DND-41 (cell line): ENCODE measurements around the gene ATG13.
A peak's percentile ranks its signal among the peaks of the same experiment; 100 is the strongest.

Source experiments
- ATAC-seq: fragments of 200-7000 bp; cut with Tn5 transposase; 3 replicates; pipeline ENCODE4 v1.9.1; 2021; ENCODE audit warnings: low read depth; ENCODE audit not compliant: insufficient read depth
- DNase-seq: peaks from one replicate; pipeline ENCODE4 v3.0.0-alpha.2; 2020
- H2AFZ ChIP-seq: 2 replicates; pipeline ENCODE4 v1.6.0; 2012; ENCODE audit warnings: low read depth, low read length
- H3K27ac ChIP-seq: 2 replicates; pipeline ENCODE4 v1.5.1; 2012; ENCODE audit warnings: low read length, inconsistent platforms
- H3K27me3 ChIP-seq: fragments of 200-600 bp; sonication (generic); 2 replicates; pipeline ENCODE4 v1.6.0; 2012; ENCODE audit warnings: low read length, mild to moderate bottlenecking, inconsistent platforms; ENCODE audit not compliant: insufficient read depth, poor library complexity
- H3K36me3 ChIP-seq: 2 replicates; pipeline ENCODE4 v1.5.1; 2012; ENCODE audit warnings: low read length, inconsistent platforms; ENCODE audit not compliant: insufficient read depth
- H3K4me1 ChIP-seq: 2 replicates; pipeline ENCODE4 v1.5.1; 2012; ENCODE audit warnings: mild to moderate bottlenecking, low read length; ENCODE audit not compliant: insufficient read depth
- H3K4me2 ChIP-seq: 2 replicates; pipeline ENCODE4 v1.6.0; 2012; ENCODE audit warnings: mild to moderate bottlenecking, moderate library complexity, low read length, inconsistent platforms; ENCODE audit not compliant: insufficient read depth
- H3K4me3 ChIP-seq, 2 experiments: fragments of 200-600 bp in 1 of 2; shearing (Covaris generic) in 1 of 2; 2 replicates each; pipeline ENCODE4 v1.5.1; 2012 to 2016; ENCODE audit warnings: inconsistent platforms in 2 of 2, low read length in 2 of 2, mild to moderate bottlenecking in 2 of 2, low read depth in 1 of 2, moderate library complexity in 1 of 2
- H3K79me2 ChIP-seq: 2 replicates; pipeline ENCODE4 v1.6.0; 2012; ENCODE audit warnings: low read length, inconsistent platforms; ENCODE audit not compliant: insufficient read depth
- H3K9ac ChIP-seq: 2 replicates; pipeline ENCODE4 v1.6.0; 2012; ENCODE audit warnings: low read depth, mild to moderate bottlenecking, inconsistent platforms, low read length, moderate library complexity
- H3K9me3 ChIP-seq: 2 replicates; pipeline ENCODE4 v1.5.1; 2012; ENCODE audit warnings: low read length, moderate library complexity, mild to moderate bottlenecking, inconsistent platforms; ENCODE audit not compliant: insufficient read depth, severe bottlenecking
- H4K20me1 ChIP-seq: 2 replicates; pipeline ENCODE4 v1.6.0; 2012; ENCODE audit warnings: low read length; ENCODE audit not compliant: insufficient read depth
- CTCF ChIP-seq: IDR thresholded peaks from 2 replicates; pipeline ENCODE4 v1.5.1; 2012; ENCODE audit warnings: borderline replicate concordance, low read length, moderate library complexity, mild to moderate bottlenecking; ENCODE audit not compliant: poor library complexity, severe bottlenecking; ENCODE audit errors: extremely low read depth
- EZH2 ChIP-seq: IDR thresholded peaks from 3 replicates; pipeline ENCODE4 v1.6.1; 2012; ENCODE audit warnings: borderline replicate concordance, low read depth, mild to moderate bottlenecking, moderate library complexity, low read length, inconsistent platforms; ENCODE audit not compliant: severe bottlenecking

ATG13 gene

GRCh38 chr11:46611526-46612304 lies 5.6 kb upstream of the ATG13 start:
- H3K79me2 ChIP-seq = peaks cover 22% of the 10 kb centered on the region
- no peaks in the 10 kb centered on the region for H3K27me3 ChIP-seq
- TF ChIP-seq CTCF = no peak
- TF ChIP-seq EZH2 = no peak
- peaks cover 39% of the 10 kb centered on the region for H3K4me1 ChIP-seq
- H4K20me1 ChIP-seq = no peaks in the 10 kb centered on the region
- no peaks in the 10 kb centered on the region for H3K36me3 ChIP-seq
- no peak overlapping the region; the same call in 1 of the 2 replicates for H2AFZ ChIP-seq
- DNase-seq (no peak), ATAC-seq (no peak)
- H3K4me2 ChIP-seq = peak overlapping the region; percentile 8; the same call in 1 of the 2 replicates
- H3K4me3 ChIP-seq = no peak overlapping the region
- H3K9me3 ChIP-seq = no peaks in the 10 kb centered on the region
- 0 out of 2 replicates have a peak overlapping the region, but pooled peaks have one; percentile 1 for H3K27ac ChIP-seq
- no peak overlapping the region for H3K9ac ChIP-seq

GRCh38 chr11:46612326-46612725 lies 5.0 kb upstream of the ATG13 start:
- Histone ChIP-seq H3K36me3 (no peaks in the 10 kb centered on the region), H3K27me3 (no peaks in the 10 kb centered on the region), H3K4me3 (no peak overlapping the region), H4K20me1 (no peaks in the 10 kb centered on the region), H3K4me1 (peaks cover 39% of the 10 kb centered on the region), H3K9ac (no peak overlapping the region), H3K79me2 (peaks cover 23% of the 10 kb centered on the region), H3K4me2 (no peak overlapping the region), H2AFZ (no peak overlapping the region), H3K9me3 (no peaks in the 10 kb centered on the region), H3K27ac (no peak overlapping the region)
- no peak for DNase-seq
- ATAC-seq = no peak
- TF ChIP-seq EZH2 = no peak

GRCh38 chr11:46615756-46616155 lies 1.6 kb upstream of the ATG13 start:
- no peak for TF ChIP-seq CTCF
- TF ChIP-seq EZH2 = no peak
- H3K9me3 ChIP-seq = no peaks in the 10 kb centered on the region
- H3K4me3 ChIP-seq = peak overlapping the region in 1 of 2 experiments; percentile 94; a peak in 1 of 4 replicates
- peaks cover 8% of the 10 kb centered on the region for H3K36me3 ChIP-seq
- no peak for DNase-seq
- H3K27ac ChIP-seq = no peak overlapping the region
- H4K20me1 ChIP-seq = 0 out of 2 replicates have a peak, but pooled peaks cover 5% of the 10 kb centered on the region
- no peaks in the 10 kb centered on the region for H3K27me3 ChIP-seq
- H3K79me2 ChIP-seq = peaks cover 57% of the 10 kb centered on the region
- no peak overlapping the region; the same call in 1 of the 2 replicates for H3K9ac ChIP-seq
- ATAC-seq = no peak
- H3K4me1 ChIP-seq = peaks cover 67% of the 10 kb centered on the region
- H2AFZ ChIP-seq = no peak overlapping the region
- peak overlapping the region; percentile 91 for H3K4me2 ChIP-seq

GRCh38 chr11:46616551-46617133 lies 711 bp upstream of the ATG13 start:
- no peak for ATAC-seq
- Histone ChIP-seq H2AFZ (peak overlapping the region; percentile 94), H3K79me2 (peaks cover 66% of the 10 kb centered on the region)

More at GRCh38 chr11:46616551-46617133, 711 bp upstream of the ATG13 start:
- Histone ChIP-seq H3K27me3 (no peaks in the 10 kb centered on the region), H3K4me1 (peaks cover 73% of the 10 kb centered on the region), H3K27ac (peak overlapping the region; percentile 98), H3K36me3 (peaks cover 17% of the 10 kb centered on the region), H4K20me1 (peaks cover 5% of the 10 kb centered on the region; the same call in 1 of the 2 replicates), H3K4me2 (peak overlapping the region; percentile 91), H3K4me3 (peak overlapping the region; percentile 55 to 94; a peak in 3 of 4 replicates), H3K9me3 (no peaks in the 10 kb centered on the region), H3K9ac (peak overlapping the region; percentile 93)
- TF ChIP-seq EZH2 (no peak), CTCF (no peak)
- no peak for DNase-seq
